SK-N-SH (cell line): Measurements from ENCODE around the gene ARHGEF4. TPM values are rescaled to one million over a fixed set of nuclear protein-coding genes. Genes with fewer than 3 reads are reported as not detected.

Experiments
- CTCF ChIA-PET: fragments of 300-600, 350-600 bp; formaldehyde crosslinking; extraction: SDS; loops from one replicate; lab custom pipeline; 2021; lab: Yijun Ruan, JAX
- POLR2A ChIA-PET: fragments of 350-600 bp; sonication (Branson Sonifier 250); formaldehyde crosslinking; extraction: SDS; loops from one replicate; lab custom pipeline; 2020; ENCODE audit warnings: antibody characterized with exemption, inconsistent platforms; lab: Yijun Ruan, JAX
- DNase-seq: peaks from one replicate; pipeline ENCODE4 v3.0.0; 2012
- H2AFZ ChIP-seq: fragments of 200-600 bp; sonication (generic); 2 replicates; pipeline ENCODE4 v1.8.1; 2016; ENCODE audit warnings: antibody characterized with exemption, mild to moderate bottlenecking, low read depth
- H3F3A ChIP-seq: fragments of 200-600 bp; sonication (generic); replicated peaks from 2 replicates; pipeline ENCODE3; 2016; ENCODE audit warnings: antibody characterized with exemption, mild to moderate bottlenecking; ENCODE audit not compliant: insufficient read depth
- H3K27ac ChIP-seq, 2 experiments: fragments of 200-500 bp in 1 of 2; fragments of 200-600 bp in 1 of 2; sonication (Bioruptor generic) in 1 of 2; sonication (generic), shearing (Covaris generic) in 1 of 2; 2 replicates each; pipeline versions ENCODE4 v1.5.1 to v1.6.1; 2014 to 2016; ENCODE audit warnings: low read depth in 2 of 2, inconsistent platforms in 1 of 2, low read length in 1 of 2, mild to moderate bottlenecking in 1 of 2, mixed read lengths in 1 of 2
- H3K27me3 ChIP-seq: fragments of 200-600 bp; sonication (generic), shearing (Covaris generic); 2 replicates; pipeline ENCODE4 v1.6.1; 2016; ENCODE audit warnings: mixed run types; ENCODE audit not compliant: insufficient read depth
- H3K36me3 ChIP-seq, 2 experiments: fragments of 200-500 bp in 1 of 2; fragments of 200-600 bp in 1 of 2; sonication (Bioruptor generic) in 1 of 2; sonication (generic) in 1 of 2; replicated peaks in 1 of 2; 2 replicates each; pipeline versions ENCODE3 to v1.5.1; 2014 to 2016; ENCODE audit warnings: low read length in 1 of 2, mild to moderate bottlenecking in 1 of 2; ENCODE audit not compliant: insufficient read depth in 2 of 2, control insufficient read depth in 1 of 2
- H3K4me1 ChIP-seq, 2 experiments: fragments of 200-500 bp in 1 of 2; fragments of 200-600 bp in 1 of 2; sonication (Bioruptor generic) in 1 of 2; sonication (generic), shearing (Covaris generic) in 1 of 2; 2 replicates each; pipeline versions ENCODE4 v1.5.1 to v1.6.1; 2014 to 2016; ENCODE audit warnings: low read depth in 1 of 2, low read length in 1 of 2, mixed run types in 1 of 2; ENCODE audit not compliant: insufficient read depth in 2 of 2, control insufficient read depth in 1 of 2
- H3K4me2 ChIP-seq: fragments of 200-600 bp; sonication (generic), shearing (Covaris generic); 2 replicates; pipeline ENCODE4 v1.6.1; 2017; ENCODE audit warnings: mixed run types
- H3K4me3 ChIP-seq, 2 experiments: fragments of 200-500 bp in 1 of 2; fragments of 200-600 bp in 1 of 2; sonication (Bioruptor generic) in 1 of 2; sonication (generic), shearing (Covaris generic) in 1 of 2; 2 replicates each; pipeline versions ENCODE4 v1.5.1 to v1.8.1; 2014 to 2016; ENCODE audit warnings: low read depth in 2 of 2, inconsistent platforms in 1 of 2, low read length in 1 of 2, mild to moderate bottlenecking in 1 of 2, mixed read lengths in 1 of 2, moderate library complexity in 1 of 2
- H3K79me2 ChIP-seq: fragments of 200-600 bp; sonication (generic); 2 replicates; pipeline ENCODE4 v1.8.1; 2017; ENCODE audit warnings: mild to moderate bottlenecking; ENCODE audit not compliant: insufficient read depth
- H3K9ac ChIP-seq: fragments of 200-600 bp; sonication (generic); 2 replicates; pipeline ENCODE4 v1.6.1; 2017; ENCODE audit warnings: mixed run types
- H3K9me2 ChIP-seq: fragments of 200-600 bp; sonication (generic); 2 replicates; pipeline ENCODE4 v1.6.1; 2017; ENCODE audit warnings: mixed run types
- H3K9me3 ChIP-seq: fragments of 200-600 bp; sonication (generic); 2 replicates; pipeline ENCODE4 v1.6.1; 2017; ENCODE audit warnings: mixed run types, mild to moderate bottlenecking, moderate library complexity
- H4K20me1 ChIP-seq: fragments of 200-600 bp; sonication (generic); 2 replicates; pipeline ENCODE4 v1.6.1; 2017; ENCODE audit warnings: mild to moderate bottlenecking, mixed run types; ENCODE audit not compliant: insufficient read depth
- ELF1 ChIP-seq: IDR thresholded peaks from 2 replicates; pipeline ENCODE4 v1.4.0; 2012
- EZH2phosphoT487 ChIP-seq: fragments of 200-600 bp; sonication (generic); IDR thresholded peaks from 2 replicates; pipeline ENCODE4 v1.6.1; 2017; ENCODE audit warnings: low read depth, mixed run types, mild to moderate bottlenecking, antibody characterized with exemption, moderate library complexity, borderline replicate concordance
- GABPA ChIP-seq: IDR thresholded peaks from 2 replicates; pipeline ENCODE4 v1.4.0; 2012; ENCODE audit warnings: low read depth, mild to moderate bottlenecking
- GATA2 ChIP-seq: sonication (generic); formaldehyde crosslinking; IDR thresholded peaks from 2 replicates; pipeline ENCODE4 v1.5.0; 2020; ENCODE audit warnings: mild to moderate bottlenecking, missing genetic modification reagents
- JUND ChIP-seq: IDR thresholded peaks from 2 replicates; pipeline ENCODE4 v1.4.0; 2012
- MXI1 ChIP-seq: IDR thresholded peaks from 2 replicates; pipeline ENCODE4 v1.6.1; 2012; ENCODE audit warnings: mild to moderate bottlenecking, low read depth, low read length, improper control_type of control experiment
- RCOR1 ChIP-seq: fragments of 150-350 bp; IDR thresholded peaks from 2 replicates; pipeline ENCODE4 v1.6.1; 2017; ENCODE audit warnings: antibody characterized with exemption, low read length
- RFX5 ChIP-seq: IDR thresholded peaks from 2 replicates; pipeline ENCODE4 v1.6.1; 2012; ENCODE audit warnings: mild to moderate bottlenecking, improper control_type of control experiment, low read length
- SMC3 ChIP-seq: IDR thresholded peaks from 2 replicates; pipeline ENCODE4 v1.6.1; 2012; ENCODE audit warnings: low read depth, low read length, improper control_type of control experiment
- TAF1 ChIP-seq: IDR thresholded peaks from 2 replicates; pipeline ENCODE4 v1.6.1; 2012; ENCODE audit warnings: low read depth, mild to moderate bottlenecking, low read length, moderate library complexity, borderline replicate concordance
- WGBS: methylation state at CpG from one replicate; pipeline ENCODE4 v1.1.6; 2017; ENCODE audit warnings: low lambda C conversion rate; 5-methylcytosine and 5-hydroxymethylcytosine counted together
- polyA plus RNA-seq, 3 experiments: library from polyadenylated mRNA; depleted of rRNA; stranded (reverse); fragments of >200 nt; gene quantifications; 2 replicates each; pipeline ENCODE4 v1.2.3, GENCODE V29; 2012
- TF ChIP-seq, protein P1 (sequence below): IDR thresholded peaks from 2 replicates; pipeline ENCODE4 v1.6.1; 2012; ENCODE audit warnings: mild to moderate bottlenecking, low read depth, low read length, moderate library complexity
- TF ChIP-seq, protein P2 (sequence below): fragments of 150-350 bp; IDR thresholded peaks from 2 replicates; pipeline ENCODE4 v1.6.1; 2016; ENCODE audit warnings: mild to moderate bottlenecking, low read depth, low read length
- TF ChIP-seq, protein P3 (sequence below): fragments of 200-600 bp; sonication (generic); IDR thresholded peaks from 2 replicates; pipeline ENCODE4 v1.6.1; 2017; ENCODE audit warnings: antibody characterized with exemption, mild to moderate bottlenecking, moderate library complexity
- TF ChIP-seq, protein P4 (sequence below): fragments of 150-350 bp; IDR thresholded peaks from 2 replicates; pipeline ENCODE4 v1.6.1; 2017; ENCODE audit warnings: antibody characterized with exemption, low read length, low read depth, borderline replicate concordance

ARHGEF4 gene
- polyA plus RNA-seq, 1 of the 3 experiments (the other 2 are of a cell fraction) = 2.3 TPM

DNA sequence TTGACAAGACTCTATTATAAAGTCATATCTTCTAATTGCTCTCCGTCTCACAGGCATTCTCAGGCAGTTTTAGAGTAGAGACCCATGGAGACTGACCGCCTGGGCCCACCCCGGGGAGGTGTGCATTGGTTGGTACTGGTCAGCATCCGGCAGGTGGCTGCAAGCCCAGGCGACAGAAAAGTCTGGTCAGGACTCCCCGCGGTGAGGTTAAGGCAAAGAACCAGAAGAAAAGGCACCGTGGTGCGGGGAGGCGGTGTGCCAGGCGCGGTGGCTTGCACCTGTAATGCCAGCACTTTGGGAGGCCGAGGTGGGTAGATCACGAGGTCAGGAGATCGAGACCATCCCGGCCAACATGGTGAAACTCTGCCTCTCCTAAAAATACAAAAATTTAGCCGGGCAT, 48.9 kb upstream of the ARHGEF4 start:
- Histone ChIP-seq H3K36me3 (no peaks in the 10 kb centered on the region), H3K4me2 (no peak overlapping the region), H4K20me1 (no peaks in the 10 kb centered on the region), H3K27me3 (no peaks in the 10 kb centered on the region), H3K4me1 (no peaks in the 10 kb centered on the region), H3K9ac (no peak overlapping the region), H3K9me3 (no peaks in the 10 kb centered on the region), H2AFZ (no peak overlapping the region), H3K27ac (no peak overlapping the region), H3K79me2 (no peaks in the 10 kb centered on the region), H3K4me3 (no peak overlapping the region), H3K9me2 (no peaks in the 10 kb centered on the region), H3F3A (no peaks in the 10 kb centered on the region)
- WGBS = 68% methylated on average over 17 of the region's 17 CpGs
- ChIA-PET CTCF (no interaction called here), POLR2A (no interaction called here)
- no peak for DNase-seq
- TF ChIP-seq, protein P1, sequence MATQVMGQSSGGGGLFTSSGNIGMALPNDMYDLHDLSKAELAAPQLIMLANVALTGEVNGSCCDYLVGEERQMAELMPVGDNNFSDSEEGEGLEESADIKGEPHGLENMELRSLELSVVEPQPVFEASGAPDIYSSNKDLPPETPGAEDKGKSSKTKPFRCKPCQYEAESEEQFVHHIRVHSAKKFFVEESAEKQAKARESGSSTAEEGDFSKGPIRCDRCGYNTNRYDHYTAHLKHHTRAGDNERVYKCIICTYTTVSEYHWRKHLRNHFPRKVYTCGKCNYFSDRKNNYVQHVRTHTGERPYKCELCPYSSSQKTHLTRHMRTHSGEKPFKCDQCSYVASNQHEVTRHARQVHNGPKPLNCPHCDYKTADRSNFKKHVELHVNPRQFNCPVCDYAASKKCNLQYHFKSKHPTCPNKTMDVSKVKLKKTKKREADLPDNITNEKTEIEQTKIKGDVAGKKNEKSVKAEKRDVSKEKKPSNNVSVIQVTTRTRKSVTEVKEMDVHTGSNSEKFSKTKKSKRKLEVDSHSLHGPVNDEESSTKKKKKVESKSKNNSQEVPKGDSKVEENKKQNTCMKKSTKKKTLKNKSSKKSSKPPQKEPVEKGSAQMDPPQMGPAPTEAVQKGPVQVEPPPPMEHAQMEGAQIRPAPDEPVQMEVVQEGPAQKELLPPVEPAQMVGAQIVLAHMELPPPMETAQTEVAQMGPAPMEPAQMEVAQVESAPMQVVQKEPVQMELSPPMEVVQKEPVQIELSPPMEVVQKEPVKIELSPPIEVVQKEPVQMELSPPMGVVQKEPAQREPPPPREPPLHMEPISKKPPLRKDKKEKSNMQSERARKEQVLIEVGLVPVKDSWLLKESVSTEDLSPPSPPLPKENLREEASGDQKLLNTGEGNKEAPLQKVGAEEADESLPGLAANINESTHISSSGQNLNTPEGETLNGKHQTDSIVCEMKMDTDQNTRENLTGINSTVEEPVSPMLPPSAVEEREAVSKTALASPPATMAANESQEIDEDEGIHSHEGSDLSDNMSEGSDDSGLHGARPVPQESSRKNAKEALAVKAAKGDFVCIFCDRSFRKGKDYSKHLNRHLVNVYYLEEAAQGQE = no peak
- TF ChIP-seq, protein P2, sequence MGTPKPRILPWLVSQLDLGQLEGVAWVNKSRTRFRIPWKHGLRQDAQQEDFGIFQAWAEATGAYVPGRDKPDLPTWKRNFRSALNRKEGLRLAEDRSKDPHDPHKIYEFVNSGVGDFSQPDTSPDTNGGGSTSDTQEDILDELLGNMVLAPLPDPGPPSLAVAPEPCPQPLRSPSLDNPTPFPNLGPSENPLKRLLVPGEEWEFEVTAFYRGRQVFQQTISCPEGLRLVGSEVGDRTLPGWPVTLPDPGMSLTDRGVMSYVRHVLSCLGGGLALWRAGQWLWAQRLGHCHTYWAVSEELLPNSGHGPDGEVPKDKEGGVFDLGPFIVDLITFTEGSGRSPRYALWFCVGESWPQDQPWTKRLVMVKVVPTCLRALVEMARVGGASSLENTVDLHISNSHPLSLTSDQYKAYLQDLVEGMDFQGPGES = no peak
- TF ChIP-seq ELF1 (no peak), GABPA (no peak), GATA2 (CRISPR knock-in tag) (no peak), MXI1 (no peak), EZH2phosphoT487 (no peak), JUND (no peak), RCOR1 (no peak)
- TF ChIP-seq, protein P3, sequence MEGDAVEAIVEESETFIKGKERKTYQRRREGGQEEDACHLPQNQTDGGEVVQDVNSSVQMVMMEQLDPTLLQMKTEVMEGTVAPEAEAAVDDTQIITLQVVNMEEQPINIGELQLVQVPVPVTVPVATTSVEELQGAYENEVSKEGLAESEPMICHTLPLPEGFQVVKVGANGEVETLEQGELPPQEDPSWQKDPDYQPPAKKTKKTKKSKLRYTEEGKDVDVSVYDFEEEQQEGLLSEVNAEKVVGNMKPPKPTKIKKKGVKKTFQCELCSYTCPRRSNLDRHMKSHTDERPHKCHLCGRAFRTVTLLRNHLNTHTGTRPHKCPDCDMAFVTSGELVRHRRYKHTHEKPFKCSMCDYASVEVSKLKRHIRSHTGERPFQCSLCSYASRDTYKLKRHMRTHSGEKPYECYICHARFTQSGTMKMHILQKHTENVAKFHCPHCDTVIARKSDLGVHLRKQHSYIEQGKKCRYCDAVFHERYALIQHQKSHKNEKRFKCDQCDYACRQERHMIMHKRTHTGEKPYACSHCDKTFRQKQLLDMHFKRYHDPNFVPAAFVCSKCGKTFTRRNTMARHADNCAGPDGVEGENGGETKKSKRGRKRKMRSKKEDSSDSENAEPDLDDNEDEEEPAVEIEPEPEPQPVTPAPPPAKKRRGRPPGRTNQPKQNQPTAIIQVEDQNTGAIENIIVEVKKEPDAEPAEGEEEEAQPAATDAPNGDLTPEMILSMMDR = no peak

DNA sequence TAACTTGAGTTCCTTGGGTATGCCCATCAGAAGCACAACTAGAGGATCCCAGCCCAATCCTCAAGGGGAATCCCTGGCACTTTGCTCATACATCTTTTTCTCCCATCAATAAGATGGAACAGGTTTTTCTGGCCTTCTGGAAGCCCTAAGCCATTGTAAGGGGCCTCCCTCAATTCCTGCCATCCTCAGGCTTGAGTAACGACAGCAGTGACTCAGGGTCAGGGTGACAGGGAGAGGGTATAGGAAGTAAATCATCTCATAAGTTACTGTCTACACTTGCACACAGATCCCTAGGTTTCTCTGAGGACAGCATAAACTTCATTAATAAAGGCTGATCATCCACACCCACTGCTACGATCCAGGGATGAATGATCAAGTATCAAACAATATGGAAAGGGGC, 46.4 kb upstream of the ARHGEF4 start:
- H3K4me1 ChIP-seq = no peaks in the 10 kb centered on the region
- H3K9me2 ChIP-seq = no peaks in the 10 kb centered on the region
- H3K4me3 ChIP-seq = no peak overlapping the region
- no peaks in the 10 kb centered on the region for H3K9me3 ChIP-seq
- ChIA-PET POLR2A (no interaction called here), CTCF (interaction anchor here (0.7 to 1.5 kb wide), 3 partner anchors 83 to 419 kb away, joined by 3 read pairs; no protein-coding TSS in a partner anchor)
- no peaks in the 10 kb centered on the region for H3K27me3 ChIP-seq
- no peaks in the 10 kb centered on the region for H3K79me2 ChIP-seq
- no peaks in the 10 kb centered on the region for H3K36me3 ChIP-seq
- H3K27ac ChIP-seq = no peak overlapping the region
- H2AFZ ChIP-seq = no peak overlapping the region
- no peaks in the 10 kb centered on the region for H3F3A ChIP-seq
- 29% methylated on average over 2 of the region's 2 CpGs for WGBS
- no peak for DNase-seq
- H3K9ac ChIP-seq = no peak overlapping the region
- H3K4me2 ChIP-seq = no peak overlapping the region
- H4K20me1 ChIP-seq = no peaks in the 10 kb centered on the region
- no peak for TF ChIP-seq TAF1
- no peak for TF ChIP-seq GATA2 (CRISPR knock-in tag)
- TF ChIP-seq RFX5 = no peak
- no peak for TF ChIP-seq SMC3
- TF ChIP-seq, protein P4, sequence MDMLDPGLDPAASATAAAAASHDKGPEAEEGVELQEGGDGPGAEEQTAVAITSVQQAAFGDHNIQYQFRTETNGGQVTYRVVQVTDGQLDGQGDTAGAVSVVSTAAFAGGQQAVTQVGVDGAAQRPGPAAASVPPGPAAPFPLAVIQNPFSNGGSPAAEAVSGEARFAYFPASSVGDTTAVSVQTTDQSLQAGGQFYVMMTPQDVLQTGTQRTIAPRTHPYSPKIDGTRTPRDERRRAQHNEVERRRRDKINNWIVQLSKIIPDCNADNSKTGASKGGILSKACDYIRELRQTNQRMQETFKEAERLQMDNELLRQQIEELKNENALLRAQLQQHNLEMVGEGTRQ = no peak
- TF ChIP-seq ELF1 = no peak
- TF ChIP-seq, all 33 proteins: peak for 0
